Prostate gland (tissue), 2 donors: ENCODE measurements around the gene PROM1. TPM values are rescaled to one million over a fixed set of nuclear protein-coding genes. Genes with fewer than 3 reads are reported as not detected.

ENCODE experiments used
- DNase-seq: peaks from one replicate; pipeline ENCODE4 v3.0.0-alpha.2; 2019; ENCODE audit warnings: low spot score
- H3K27ac ChIP-seq, 2 donors: fragments of 200-600 bp; sonication (generic); 2 replicates each; pipeline ENCODE4 v1.5.1; 2017 to 2019
- H3K27me3 ChIP-seq: fragments of 200-600 bp; sonication (generic); replicated peaks from 2 replicates; pipeline ENCODE4 v1.5.1; 2019; ENCODE audit not compliant: insufficient read depth
- H3K36me3 ChIP-seq, 2 donors: fragments of 200-600 bp; sonication (generic); 1 replicate in 1 of 2; 2 replicates in 1 of 2; pipeline versions ENCODE4 v1.5.1 to v1.8.1; 2017 to 2019
- H3K4me1 ChIP-seq: fragments of 200-600 bp; sonication (generic); replicated peaks from 2 replicates; pipeline ENCODE4 v1.5.1; 2019
- H3K4me3 ChIP-seq, 2 donors: fragments of 200-600 bp; sonication (generic); 2 replicates each; pipeline ENCODE4 v1.5.1; 2017 to 2019
- H3K9me3 ChIP-seq: fragments of 200-600 bp; sonication (generic); 2 replicates; pipeline ENCODE4 v1.5.1; 2017
- POLR2A ChIP-seq: fragments of 450-650 bp; IDR thresholded peaks from one replicate; pipeline ENCODE4 v1.6.1; 2016; ENCODE audit warnings: antibody characterized with exemption, mild to moderate bottlenecking
- POLR2AphosphoS5 ChIP-seq: sonication (generic); formaldehyde crosslinking; IDR thresholded peaks from one replicate; pipeline ENCODE4 v1.6.1; 2017; ENCODE audit warnings: antibody characterized with exemption
- WGBS: methylation state at CpG from one replicate; pipeline ENCODE4 v1.1.5; 2018; 5-methylcytosine and 5-hydroxymethylcytosine counted together
- intact Hi-C: fragments of 100-400 bp; cut with DNase I; formaldehyde crosslinking; loops from one replicate; pipeline ENCODE4 v1.14.2; 2022
- total RNA-seq, 2 donors: library from RNA; depleted of rRNA; stranded (reverse); fragments of >200 nt; gene quantifications; one replicate each; pipeline ENCODE4 v1.1.0, GENCODE V29; 2016
- TF ChIP-seq, protein P1 (sequence below), 4 experiments: fragments of 200-600 bp in 2 of 4; fragments of 450-650 bp in 2 of 4; sonication (generic) in 2 of 4; IDR thresholded peaks; 1 replicate in 3 of 4; 2 replicates in 1 of 4; pipeline ENCODE4 v1.5.1; 2016 to 2019; ENCODE audit warnings: antibody characterized with exemption in 4 of 4, mild to moderate bottlenecking in 2 of 4, moderate library complexity in 2 of 4

The PROM1 gene
- total RNA-seq, 2 donors from 2014 or later = 5.7 to 9.7 TPM

DNA sequence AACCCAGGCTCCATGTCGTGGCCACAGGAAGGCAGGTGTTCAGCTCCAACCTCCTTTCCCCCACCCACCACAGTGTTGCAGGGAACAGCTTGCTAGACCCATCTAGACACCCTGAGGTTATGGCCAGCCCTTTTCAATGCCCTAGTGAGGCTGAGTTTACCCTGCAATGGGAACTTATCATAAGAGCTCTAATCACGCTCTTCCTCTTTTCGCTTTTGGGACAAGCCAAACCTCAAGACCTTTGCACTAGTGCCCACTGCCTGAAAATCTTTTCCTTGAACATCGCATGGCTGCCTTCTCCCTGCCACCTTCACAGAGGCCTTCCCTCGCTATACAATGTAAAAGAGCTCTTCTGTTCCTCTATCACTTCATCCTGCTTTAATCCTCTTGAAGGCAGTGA lies 118.5 kb downstream of the PROM1 start:
- H3K4me1 ChIP-seq = no peaks in the 10 kb centered on the region
- TF ChIP-seq, protein P1, sequence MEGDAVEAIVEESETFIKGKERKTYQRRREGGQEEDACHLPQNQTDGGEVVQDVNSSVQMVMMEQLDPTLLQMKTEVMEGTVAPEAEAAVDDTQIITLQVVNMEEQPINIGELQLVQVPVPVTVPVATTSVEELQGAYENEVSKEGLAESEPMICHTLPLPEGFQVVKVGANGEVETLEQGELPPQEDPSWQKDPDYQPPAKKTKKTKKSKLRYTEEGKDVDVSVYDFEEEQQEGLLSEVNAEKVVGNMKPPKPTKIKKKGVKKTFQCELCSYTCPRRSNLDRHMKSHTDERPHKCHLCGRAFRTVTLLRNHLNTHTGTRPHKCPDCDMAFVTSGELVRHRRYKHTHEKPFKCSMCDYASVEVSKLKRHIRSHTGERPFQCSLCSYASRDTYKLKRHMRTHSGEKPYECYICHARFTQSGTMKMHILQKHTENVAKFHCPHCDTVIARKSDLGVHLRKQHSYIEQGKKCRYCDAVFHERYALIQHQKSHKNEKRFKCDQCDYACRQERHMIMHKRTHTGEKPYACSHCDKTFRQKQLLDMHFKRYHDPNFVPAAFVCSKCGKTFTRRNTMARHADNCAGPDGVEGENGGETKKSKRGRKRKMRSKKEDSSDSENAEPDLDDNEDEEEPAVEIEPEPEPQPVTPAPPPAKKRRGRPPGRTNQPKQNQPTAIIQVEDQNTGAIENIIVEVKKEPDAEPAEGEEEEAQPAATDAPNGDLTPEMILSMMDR (IDR thresholded peaks at IDR 0.05) = no peak
- TF ChIP-seq POLR2AphosphoS5 = no peak
- TF ChIP-seq POLR2A = no peak
- no peak overlapping the region for H3K4me3 ChIP-seq
- no peaks in the 10 kb centered on the region for H3K36me3 ChIP-seq
- H3K9me3 ChIP-seq = no peaks in the 10 kb centered on the region
- WGBS = 73% methylated on average over 5 of the region's 5 CpGs
- H3K27ac ChIP-seq = no peak overlapping the region
- DNase-seq = no peak
- intact Hi-C loops = no loop called here
- no peaks in the 10 kb centered on the region for H3K27me3 ChIP-seq

DNA sequence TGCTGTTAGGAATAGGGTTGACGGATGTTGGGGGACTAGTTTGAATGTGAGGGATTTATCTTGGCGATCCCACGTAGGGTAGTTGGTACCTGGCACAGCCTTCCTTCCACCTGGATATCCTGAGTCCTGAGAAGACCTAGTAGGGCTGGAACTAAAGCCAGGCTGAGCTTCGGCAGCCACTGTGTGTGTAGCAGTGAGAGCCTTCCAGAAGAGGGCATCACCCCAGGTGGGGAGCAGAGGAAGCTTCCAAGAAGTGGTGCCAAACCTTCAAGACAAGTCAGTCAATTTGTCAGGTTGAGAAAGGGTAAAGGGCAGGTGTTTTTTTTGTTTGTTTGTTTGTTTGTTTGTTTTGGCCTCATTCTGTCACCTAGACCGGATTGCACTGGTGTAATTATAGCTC lies 119.7 kb downstream of the PROM1 start:
- H3K36me3 ChIP-seq = no peaks in the 10 kb centered on the region
- intact Hi-C loops = no loop called here
- WGBS = 80% methylated on average over 5 of the region's 5 CpGs
- no peak for DNase-seq
- no peaks in the 10 kb centered on the region for H3K9me3 ChIP-seq
- H3K27me3 ChIP-seq = no peaks in the 10 kb centered on the region
- no peak overlapping the region for H3K27ac ChIP-seq
- no peak overlapping the region for H3K4me3 ChIP-seq
- no peak for TF ChIP-seq POLR2AphosphoS5
- TF ChIP-seq POLR2A = no peak
- TF ChIP-seq, protein P1 (IDR thresholded peaks at IDR 0.05) = no peak
- no peaks in the 10 kb centered on the region for H3K4me1 ChIP-seq

DNA sequence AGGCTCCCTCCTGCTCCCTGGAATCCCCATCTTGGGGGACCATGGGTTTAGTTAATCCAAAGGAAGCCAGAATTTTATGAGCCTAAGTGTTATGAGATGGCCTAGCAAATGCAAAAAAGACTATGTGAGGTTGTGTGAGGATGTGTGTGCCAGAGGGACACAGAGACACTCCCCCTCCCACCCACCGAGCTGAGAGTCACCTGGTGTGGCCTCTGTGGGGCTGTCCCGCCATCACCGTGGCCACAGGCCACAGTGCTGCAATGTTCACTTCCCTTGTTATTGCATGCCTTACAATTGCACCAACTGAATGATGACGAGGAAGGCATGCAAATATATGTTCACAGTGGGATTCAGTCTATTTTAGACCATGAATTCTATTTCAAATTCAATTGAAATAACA lies 120.2 kb downstream of the PROM1 start:
- no peaks in the 10 kb centered on the region for H3K36me3 ChIP-seq
- no peak for DNase-seq
- no peak overlapping the region for H3K4me3 ChIP-seq
- intact Hi-C loops = no loop called here
- H3K27me3 ChIP-seq = no peaks in the 10 kb centered on the region
- no peak overlapping the region for H3K27ac ChIP-seq
- H3K9me3 ChIP-seq = no peaks in the 10 kb centered on the region
- TF ChIP-seq, protein P1 (IDR thresholded peaks at IDR 0.05) = no peak
- TF ChIP-seq POLR2A = no peak
- no peak for TF ChIP-seq POLR2AphosphoS5
- 55% methylated on average over 4 of the region's 4 CpGs for WGBS
- H3K4me1 ChIP-seq = no peaks in the 10 kb centered on the region

DNA sequence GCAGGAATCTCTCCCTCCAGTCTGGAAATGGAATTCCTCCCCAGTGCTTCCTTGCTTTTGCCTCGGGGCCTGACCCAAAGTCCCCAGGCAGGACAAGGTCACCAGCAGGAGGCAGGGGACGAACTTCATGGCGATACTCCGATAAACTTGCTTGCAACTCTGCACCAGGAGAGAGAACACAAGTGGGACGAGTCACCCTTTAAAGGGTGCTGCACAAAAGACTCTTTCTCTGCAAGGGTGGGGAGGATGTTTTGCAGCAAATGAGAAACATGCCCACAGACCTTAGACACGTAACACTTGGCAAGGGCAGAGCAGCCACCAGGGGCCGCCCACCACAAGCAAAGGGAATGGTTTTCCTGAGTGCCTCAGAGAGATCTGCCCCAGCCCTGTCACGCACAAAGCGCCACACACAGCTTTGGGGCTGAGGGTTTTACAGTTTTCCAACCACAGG lies 120.8 kb downstream of the PROM1 start, which contains the start of gene FGFBP2:
Gene FGFBP2 (minus strand): TSS at position 175 of the 451 bp plus-strand sequence. CDS start 46 bp downstream, at position 129.
- WGBS = 35% methylated on average over 9 of the region's 9 CpGs
- Histone ChIP-seq H3K36me3 (no peaks in the 10 kb centered on the region), H3K4me1 (no peaks in the 10 kb centered on the region), H3K27me3 (no peaks in the 10 kb centered on the region), H3K9me3 (no peaks in the 10 kb centered on the region), H3K4me3 (no peak within 1 kb of the TSS), H3K27ac (no peak within 1 kb of the TSS)
- no peak for TF ChIP-seq POLR2AphosphoS5
- TF ChIP-seq, protein P1 (IDR thresholded peaks at IDR 0.05) = peak in 2 of 4 experiments; percentile 9 to 21
- no peak for TF ChIP-seq POLR2A
- DNase-seq = peak; percentile 14
- intact Hi-C loops = no loop called here

DNA sequence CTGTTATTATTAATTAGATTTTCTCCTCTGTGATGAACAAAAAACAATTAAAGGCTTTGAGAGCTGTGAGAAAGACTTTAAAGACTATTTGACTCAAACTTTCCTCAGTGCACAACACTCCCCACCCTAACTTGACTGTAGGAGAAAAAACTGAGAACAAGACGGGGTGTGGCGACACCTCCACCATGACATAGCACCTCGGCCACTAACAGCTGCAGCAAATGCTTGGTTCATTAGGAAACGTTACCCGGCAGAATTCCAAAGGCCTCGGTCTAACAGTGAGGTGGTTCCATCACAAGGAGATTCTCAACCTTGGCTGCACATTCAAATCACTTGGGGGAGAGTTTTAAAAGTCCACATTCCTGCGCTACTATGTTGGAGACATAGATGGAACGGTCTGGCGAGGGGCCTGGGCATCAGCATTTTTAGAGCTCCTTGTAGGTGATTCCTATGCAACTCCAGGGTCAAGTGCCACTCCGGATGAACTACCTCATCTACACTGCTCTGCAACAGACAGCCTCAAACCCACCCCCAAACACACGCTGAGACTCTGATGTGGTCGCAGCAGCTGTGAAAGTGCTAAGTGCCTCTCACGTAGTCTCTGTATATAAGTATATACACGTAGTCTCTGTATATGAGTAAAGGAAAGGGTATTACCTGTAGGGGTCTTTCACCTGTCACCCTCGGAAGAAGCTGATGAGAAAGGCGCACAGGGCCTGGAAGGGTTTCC lies 121.9 kb downstream of the PROM1 start:
- TF ChIP-seq, protein P1 (IDR thresholded peaks at IDR 0.05) = no peak
- TF ChIP-seq POLR2AphosphoS5 = no peak
- TF ChIP-seq POLR2A = no peak
- no peak overlapping the region for H3K4me3 ChIP-seq
- 85% methylated on average over 16 of the region's 16 CpGs for WGBS
- no peak for DNase-seq
- H3K9me3 ChIP-seq = no peaks in the 10 kb centered on the region
- no peaks in the 10 kb centered on the region for H3K27me3 ChIP-seq
- intact Hi-C loops = no loop called here
- no peaks in the 10 kb centered on the region for H3K4me1 ChIP-seq
- H3K36me3 ChIP-seq = no peaks in the 10 kb centered on the region
- no peak overlapping the region for H3K27ac ChIP-seq
